GM12891 (cell line): ENCODE measurements around the gene AK8.

Source experiments
- POLR2A ChIP-seq: IDR thresholded peaks from 2 replicates; pipeline ENCODE4 v1.6.1; 2011; ENCODE audit warnings: low read depth, low read length, control low read depth
- POLR2AphosphoS5 ChIP-seq: IDR thresholded peaks from 2 replicates; pipeline ENCODE4 v1.6.1; 2011; ENCODE audit warnings: low read depth, low read length, control low read depth
- SPI1 ChIP-seq: IDR thresholded peaks from 2 replicates; pipeline ENCODE4 v1.6.1; 2011; ENCODE audit warnings: low read depth, low read length, control low read depth

DNA sequence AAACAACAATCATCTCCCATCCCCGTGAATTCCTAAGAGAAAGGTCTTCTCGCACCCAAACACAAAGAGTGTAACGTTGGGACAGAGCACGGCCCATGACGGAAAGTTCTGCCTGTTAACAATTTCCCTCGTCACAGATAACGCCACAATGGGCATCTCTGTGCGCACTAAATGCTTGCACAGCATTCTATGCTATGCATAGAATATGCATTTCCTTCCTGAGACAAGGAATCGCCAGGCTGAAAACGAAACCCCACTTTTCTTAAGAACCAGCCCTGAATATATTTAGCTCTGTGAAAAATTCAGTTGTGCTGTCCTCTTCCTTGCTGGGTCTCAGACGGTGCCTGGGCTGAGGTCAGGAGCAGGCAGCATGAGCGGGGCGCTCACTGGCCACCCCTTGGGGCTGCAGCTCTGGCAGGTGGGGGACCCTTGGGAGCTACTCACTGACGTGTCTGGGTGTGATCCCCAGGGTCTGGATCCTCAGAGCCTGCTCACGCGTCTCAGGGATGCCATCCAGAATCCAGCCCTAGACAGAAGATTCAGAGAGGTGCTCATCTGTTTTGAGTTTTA is 49.8 kb downstream of the AK8 start:
- no peak for TF ChIP-seq SPI1
- no peak for TF ChIP-seq POLR2A
- TF ChIP-seq POLR2AphosphoS5 = no peak
